Liver (tissue), 9 donors: ENCODE measurements around the gene ERGIC1. TPM values are rescaled to one million over a fixed set of nuclear protein-coding genes. Genes with fewer than 3 reads are reported as not detected.

ENCODE experiments used
- DNase-seq: peaks from one replicate; pipeline ENCODE4 v3.0.0-alpha.2; 2017; ENCODE audit warnings: low spot score
- H3K27ac ChIP-seq, 2 donors: one replicate each; pipeline ENCODE4 v1.7.0; 2013; ENCODE audit warnings: inconsistent platforms in 2 of 2, low read length in 2 of 2, control low read depth in 1 of 2, low read depth in 1 of 2, mild to moderate bottlenecking in 1 of 2
- H3K27me3 ChIP-seq, 4 donors: one replicate each; pipeline versions ENCODE4 v1.6.1 to v1.7.0; 2013; ENCODE audit warnings: low read length in 3 of 4, inconsistent platforms in 1 of 4, mild to moderate bottlenecking in 1 of 4, moderate library complexity in 1 of 4; ENCODE audit not compliant: control insufficient read depth in 4 of 4, insufficient read depth in 4 of 4
- H3K36me3 ChIP-seq, 4 donors: one replicate each; pipeline versions ENCODE4 v1.6.1 to v1.7.0; 2013; ENCODE audit warnings: low read length in 3 of 4, mild to moderate bottlenecking in 3 of 4, low read depth in 1 of 4, moderate library complexity in 1 of 4; ENCODE audit not compliant: control insufficient read depth in 4 of 4, insufficient read depth in 3 of 4
- H3K4me1 ChIP-seq, 4 donors: one replicate each; pipeline versions ENCODE4 v1.6.1 to v1.7.0; 2013; ENCODE audit warnings: low read length in 3 of 4, mild to moderate bottlenecking in 3 of 4, moderate library complexity in 1 of 4; ENCODE audit not compliant: control insufficient read depth in 4 of 4, insufficient read depth in 4 of 4
- H3K4me3 ChIP-seq, 3 donors: one replicate each; pipeline versions ENCODE4 v1.6.1 to v1.7.0; 2013; ENCODE audit warnings: low read length in 3 of 3, control low read depth in 1 of 3, low read depth in 1 of 3, mild to moderate bottlenecking in 1 of 3
- H3K9ac ChIP-seq, 2 donors: one replicate each; pipeline ENCODE4 v1.7.0; 2013; ENCODE audit warnings: low read length in 2 of 2, mild to moderate bottlenecking in 2 of 2, moderate library complexity in 2 of 2, control low read depth in 1 of 2, low read depth in 1 of 2
- H3K9me3 ChIP-seq, 4 donors: one replicate each; pipeline versions ENCODE4 v1.6.1 to v1.7.0; 2013; ENCODE audit warnings: low read length in 3 of 4; ENCODE audit not compliant: control insufficient read depth in 4 of 4
- EGR1 ChIP-seq, 2 donors: IDR thresholded peaks; 2 replicates each; pipeline ENCODE4 v1.6.1; 2016 to 2018; ENCODE audit warnings: antibody characterized with exemption in 2 of 2, low read depth in 2 of 2
- FOXA1 ChIP-seq: IDR thresholded peaks from 2 replicates; pipeline ENCODE4 v1.6.1; 2016; ENCODE audit warnings: antibody characterized with exemption
- FOXA2 ChIP-seq: IDR thresholded peaks from 2 replicates; pipeline ENCODE4 v1.6.1; 2016; ENCODE audit warnings: antibody characterized with exemption
- GABPA ChIP-seq, 2 donors: IDR thresholded peaks in 1 of 2; conservative IDR thresholded peaks in 1 of 2; 2 replicates each; pipeline ENCODE4 v1.6.1; 2016; ENCODE audit warnings: antibody characterized with exemption in 2 of 2, mild to moderate bottlenecking in 1 of 2, moderate library complexity in 1 of 2
- HNF4A ChIP-seq, 2 donors: conservative IDR thresholded peaks; 2 replicates each; pipeline ENCODE4 v1.6.1; 2016; ENCODE audit warnings: antibody characterized with exemption in 2 of 2, mild to moderate bottlenecking in 2 of 2
- HNF4G ChIP-seq: IDR thresholded peaks from 2 replicates; pipeline ENCODE4 v1.6.1; 2016; ENCODE audit warnings: antibody characterized with exemption
- JUND ChIP-seq, 2 donors: IDR thresholded peaks; 2 replicates each; pipeline ENCODE4 v1.6.1; 2016; ENCODE audit warnings: antibody characterized with exemption in 2 of 2
- NR2F2 ChIP-seq: IDR thresholded peaks from 2 replicates; pipeline ENCODE4 v1.6.1; 2016; ENCODE audit warnings: antibody characterized with exemption
- RAD21 ChIP-seq, 2 donors: IDR thresholded peaks; 2 replicates each; pipeline ENCODE4 v1.6.1; 2016; ENCODE audit warnings: antibody characterized with exemption in 2 of 2, mild to moderate bottlenecking in 2 of 2
- RXRA ChIP-seq, 2 donors: IDR thresholded peaks; 2 replicates each; pipeline ENCODE4 v1.6.1; 2017 to 2018; ENCODE audit warnings: antibody characterized with exemption in 2 of 2, mild to moderate bottlenecking in 1 of 2
- SP1 ChIP-seq: IDR thresholded peaks from 2 replicates; pipeline ENCODE4 v1.6.1; 2018; ENCODE audit warnings: antibody characterized with exemption, mild to moderate bottlenecking
- TAF1 ChIP-seq: conservative IDR thresholded peaks from 2 replicates; pipeline ENCODE4 v1.6.1; 2016; ENCODE audit warnings: antibody characterized with exemption, mild to moderate bottlenecking
- YY1 ChIP-seq: IDR thresholded peaks from 2 replicates; pipeline ENCODE4 v1.6.1; 2016; ENCODE audit warnings: antibody characterized with exemption, mild to moderate bottlenecking
- WGBS: extraction: QIAGEN DNeasy Blood & Tissue Kit; methylation state at CpG from one replicate; pipeline ENCODE4 v1.1.7; 2013; 5-methylcytosine and 5-hydroxymethylcytosine counted together
- polyA plus RNA-seq, 2 donors: library from polyadenylated mRNA; stranded (reverse) in 1 of 2; unstranded in 1 of 2; fragments of 200-250 nt in 1 of 2; fragments of >200 nt in 1 of 2; fragmentation: Nextera tagmentation in 1 of 2; extraction: Ambion mirVana in 1 of 2; gene quantifications; one replicate each; pipeline versions ENCODE4 v1.2.1 to v1.2.3, GENCODE V29; 2013 to 2015
- total RNA-seq, 2 donors: library from RNA; depleted of rRNA; stranded (reverse); fragments of >200 nt; gene quantifications; one replicate each; pipeline ENCODE4 v1.2.3, GENCODE V29; 2014
- TF ChIP-seq, protein P1 (sequence below): IDR thresholded peaks from 2 replicates; pipeline ENCODE4 v1.6.1; 2016; ENCODE audit warnings: antibody characterized with exemption
- TF ChIP-seq, protein P2 (sequence below): IDR thresholded peaks from 2 replicates; pipeline ENCODE4 v1.6.1; 2016; ENCODE audit warnings: antibody characterized with exemption
- TF ChIP-seq, protein P3 (sequence below): fragments of 150-350 bp; IDR thresholded peaks from 2 replicates; pipeline ENCODE4 v1.5.1; 2017; ENCODE audit warnings: improper control_type of control experiment, low read depth, low read length; ENCODE audit not compliant: missing input control
- TF ChIP-seq, protein P4 (sequence below): IDR thresholded peaks from 2 replicates; pipeline ENCODE4 v1.6.1; 2016; ENCODE audit warnings: antibody characterized with exemption
- TF ChIP-seq, protein P5 (sequence below): IDR thresholded peaks from 2 replicates; pipeline ENCODE4 v1.6.1; 2016; ENCODE audit warnings: antibody characterized with exemption, mild to moderate bottlenecking
- donor health status: healthy.
- donor health status: healthy.
- donor health status: healthy.
- donor health status: healthy.
- donor health status: healthy.

The ERGIC1 gene
- total and polyA plus RNA-seq, 4 donors, result 45.4 to 155 (median 101) TPM

DNA sequence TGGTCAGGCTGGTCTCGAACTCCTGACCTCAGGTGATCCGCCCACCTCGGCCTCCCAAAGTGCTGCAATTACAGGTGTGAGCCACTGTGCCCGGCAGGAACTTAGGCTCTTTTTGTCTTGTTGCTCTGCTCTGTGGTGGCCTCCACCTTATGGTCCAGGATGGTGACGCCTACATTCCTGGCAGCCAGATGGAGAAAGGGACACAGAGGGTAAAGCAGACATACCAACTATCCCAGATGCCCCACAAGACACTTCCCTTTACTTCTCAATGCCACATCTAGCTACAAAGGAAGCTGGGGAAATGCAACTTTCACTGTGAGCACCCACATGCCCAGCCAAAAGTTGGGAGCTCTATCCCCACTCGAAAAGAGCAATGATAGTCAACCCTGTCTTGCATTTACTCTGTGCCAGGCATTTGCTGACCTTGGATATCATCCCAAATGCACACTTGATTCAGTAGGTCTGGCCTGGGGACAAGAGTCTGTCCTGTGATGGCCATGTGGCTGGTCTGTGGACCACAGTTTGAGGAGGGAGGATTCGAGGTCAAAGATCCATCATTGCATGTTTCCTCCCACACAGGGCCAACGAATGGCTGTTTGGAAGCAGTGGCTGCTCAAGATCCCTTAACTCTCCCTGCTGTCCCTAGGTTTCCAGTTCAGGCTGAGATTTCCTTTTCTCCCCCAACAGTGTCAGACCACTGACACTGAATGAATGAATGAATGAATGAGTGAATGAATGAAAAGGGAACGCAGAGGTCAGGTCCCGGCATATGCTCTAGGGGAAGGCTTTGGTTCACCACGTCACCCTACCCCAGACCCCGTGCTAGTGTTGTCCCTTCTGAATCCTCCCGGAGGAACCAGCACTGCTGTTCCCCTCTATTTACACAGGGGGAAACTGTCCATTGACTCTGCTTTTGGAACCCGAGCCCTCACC, 1.4 kb upstream of the ERGIC1 start:
- no peak for DNase-seq
- WGBS, result 49% methylated on average over 14 of the region's 14 CpGs
- Histone ChIP-seq H3K9me3 (no peaks in the 10 kb centered on the region), H3K9ac (peak overlapping the region; percentile 66 to 81), H3K36me3 (no peaks in the 10 kb centered on the region), H3K4me1 (peaks cover 8 to 39% (median 24%) of the 10 kb centered on the region in 4 donors), H3K27ac (peak overlapping the region; percentile 84 to 97), H3K27me3 (no peaks in the 10 kb centered on the region), H3K4me3 (peak overlapping the region in 1 of 3 donors; percentile 30)
- TF ChIP-seq SP1, result peak; percentile 99
- TF ChIP-seq FOXA1, result peak; percentile 95
- TF ChIP-seq EGR1 (IDR thresholded peaks at IDR 0.05; ENCODE audit: low read depth in 2 of 2), result peak; percentile 43 to 90
- TF ChIP-seq, protein P1, sequence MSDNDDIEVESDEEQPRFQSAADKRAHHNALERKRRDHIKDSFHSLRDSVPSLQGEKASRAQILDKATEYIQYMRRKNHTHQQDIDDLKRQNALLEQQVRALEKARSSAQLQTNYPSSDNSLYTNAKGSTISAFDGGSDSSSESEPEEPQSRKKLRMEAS, result peak; percentile 94
- TF ChIP-seq NR2F2, result peak; percentile 92
- TF ChIP-seq, protein P2, sequence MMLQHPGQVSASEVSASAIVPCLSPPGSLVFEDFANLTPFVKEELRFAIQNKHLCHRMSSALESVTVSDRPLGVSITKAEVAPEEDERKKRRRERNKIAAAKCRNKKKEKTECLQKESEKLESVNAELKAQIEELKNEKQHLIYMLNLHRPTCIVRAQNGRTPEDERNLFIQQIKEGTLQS, result peak; percentile 83
- TF ChIP-seq TAF1, result no peak
- TF ChIP-seq FOXA2, result peak; percentile 82
- TF ChIP-seq RXRA (IDR thresholded peaks at IDR 0.05), result peak; percentile 98
- TF ChIP-seq, protein P3, sequence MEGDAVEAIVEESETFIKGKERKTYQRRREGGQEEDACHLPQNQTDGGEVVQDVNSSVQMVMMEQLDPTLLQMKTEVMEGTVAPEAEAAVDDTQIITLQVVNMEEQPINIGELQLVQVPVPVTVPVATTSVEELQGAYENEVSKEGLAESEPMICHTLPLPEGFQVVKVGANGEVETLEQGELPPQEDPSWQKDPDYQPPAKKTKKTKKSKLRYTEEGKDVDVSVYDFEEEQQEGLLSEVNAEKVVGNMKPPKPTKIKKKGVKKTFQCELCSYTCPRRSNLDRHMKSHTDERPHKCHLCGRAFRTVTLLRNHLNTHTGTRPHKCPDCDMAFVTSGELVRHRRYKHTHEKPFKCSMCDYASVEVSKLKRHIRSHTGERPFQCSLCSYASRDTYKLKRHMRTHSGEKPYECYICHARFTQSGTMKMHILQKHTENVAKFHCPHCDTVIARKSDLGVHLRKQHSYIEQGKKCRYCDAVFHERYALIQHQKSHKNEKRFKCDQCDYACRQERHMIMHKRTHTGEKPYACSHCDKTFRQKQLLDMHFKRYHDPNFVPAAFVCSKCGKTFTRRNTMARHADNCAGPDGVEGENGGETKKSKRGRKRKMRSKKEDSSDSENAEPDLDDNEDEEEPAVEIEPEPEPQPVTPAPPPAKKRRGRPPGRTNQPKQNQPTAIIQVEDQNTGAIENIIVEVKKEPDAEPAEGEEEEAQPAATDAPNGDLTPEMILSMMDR, result no peak
- peak in 1 of 2 donors; percentile 70 for TF ChIP-seq GABPA (IDR thresholded peaks at IDR 0.05 in 1 of 2, conservative IDR thresholded peaks at IDR 0.05 in 1 of 2)
- TF ChIP-seq RAD21 (IDR thresholded peaks at IDR 0.05), result peak; percentile 74 to 79
- TF ChIP-seq, protein P4, sequence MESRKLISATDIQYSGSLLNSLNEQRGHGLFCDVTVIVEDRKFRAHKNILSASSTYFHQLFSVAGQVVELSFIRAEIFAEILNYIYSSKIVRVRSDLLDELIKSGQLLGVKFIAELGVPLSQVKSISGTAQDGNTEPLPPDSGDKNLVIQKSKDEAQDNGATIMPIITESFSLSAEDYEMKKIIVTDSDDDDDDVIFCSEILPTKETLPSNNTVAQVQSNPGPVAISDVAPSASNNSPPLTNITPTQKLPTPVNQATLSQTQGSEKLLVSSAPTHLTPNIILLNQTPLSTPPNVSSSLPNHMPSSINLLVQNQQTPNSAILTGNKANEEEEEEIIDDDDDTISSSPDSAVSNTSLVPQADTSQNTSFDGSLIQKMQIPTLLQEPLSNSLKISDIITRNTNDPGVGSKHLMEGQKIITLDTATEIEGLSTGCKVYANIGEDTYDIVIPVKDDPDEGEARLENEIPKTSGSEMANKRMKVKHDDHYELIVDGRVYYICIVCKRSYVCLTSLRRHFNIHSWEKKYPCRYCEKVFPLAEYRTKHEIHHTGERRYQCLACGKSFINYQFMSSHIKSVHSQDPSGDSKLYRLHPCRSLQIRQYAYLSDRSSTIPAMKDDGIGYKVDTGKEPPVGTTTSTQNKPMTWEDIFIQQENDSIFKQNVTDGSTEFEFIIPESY, result peak; percentile 86
- TF ChIP-seq JUND (IDR thresholded peaks at IDR 0.05), result peak; percentile 85 to 86
- TF ChIP-seq, protein P5, sequence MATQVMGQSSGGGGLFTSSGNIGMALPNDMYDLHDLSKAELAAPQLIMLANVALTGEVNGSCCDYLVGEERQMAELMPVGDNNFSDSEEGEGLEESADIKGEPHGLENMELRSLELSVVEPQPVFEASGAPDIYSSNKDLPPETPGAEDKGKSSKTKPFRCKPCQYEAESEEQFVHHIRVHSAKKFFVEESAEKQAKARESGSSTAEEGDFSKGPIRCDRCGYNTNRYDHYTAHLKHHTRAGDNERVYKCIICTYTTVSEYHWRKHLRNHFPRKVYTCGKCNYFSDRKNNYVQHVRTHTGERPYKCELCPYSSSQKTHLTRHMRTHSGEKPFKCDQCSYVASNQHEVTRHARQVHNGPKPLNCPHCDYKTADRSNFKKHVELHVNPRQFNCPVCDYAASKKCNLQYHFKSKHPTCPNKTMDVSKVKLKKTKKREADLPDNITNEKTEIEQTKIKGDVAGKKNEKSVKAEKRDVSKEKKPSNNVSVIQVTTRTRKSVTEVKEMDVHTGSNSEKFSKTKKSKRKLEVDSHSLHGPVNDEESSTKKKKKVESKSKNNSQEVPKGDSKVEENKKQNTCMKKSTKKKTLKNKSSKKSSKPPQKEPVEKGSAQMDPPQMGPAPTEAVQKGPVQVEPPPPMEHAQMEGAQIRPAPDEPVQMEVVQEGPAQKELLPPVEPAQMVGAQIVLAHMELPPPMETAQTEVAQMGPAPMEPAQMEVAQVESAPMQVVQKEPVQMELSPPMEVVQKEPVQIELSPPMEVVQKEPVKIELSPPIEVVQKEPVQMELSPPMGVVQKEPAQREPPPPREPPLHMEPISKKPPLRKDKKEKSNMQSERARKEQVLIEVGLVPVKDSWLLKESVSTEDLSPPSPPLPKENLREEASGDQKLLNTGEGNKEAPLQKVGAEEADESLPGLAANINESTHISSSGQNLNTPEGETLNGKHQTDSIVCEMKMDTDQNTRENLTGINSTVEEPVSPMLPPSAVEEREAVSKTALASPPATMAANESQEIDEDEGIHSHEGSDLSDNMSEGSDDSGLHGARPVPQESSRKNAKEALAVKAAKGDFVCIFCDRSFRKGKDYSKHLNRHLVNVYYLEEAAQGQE, result peak; percentile 89
- peak; percentile 91 for TF ChIP-seq YY1
- TF ChIP-seq HNF4G, result peak; percentile 100
- peak; percentile 99 to 100 for TF ChIP-seq HNF4A (conservative IDR thresholded peaks at IDR 0.05)
